Stimulated activated CD4-positive, alpha-beta T cell treated with anti-CD3 and anti-CD28 coated beads, Interleukin-2, amount 100 ng/mL, for 24 hours (primary cell): ENCODE measurements around the gene ZNF282.
"Not testable (repeated sequence)": the region's sequence is repeated elsewhere in the genome, so short reads cannot be mapped to it uniquely, and the experiment has no call there.

Experiments
- DNase-seq, 2 donors: peaks; one replicate each; pipeline ENCODE4 v3.0.0-alpha.2; 2020

The ZNF282 gene

DNA sequence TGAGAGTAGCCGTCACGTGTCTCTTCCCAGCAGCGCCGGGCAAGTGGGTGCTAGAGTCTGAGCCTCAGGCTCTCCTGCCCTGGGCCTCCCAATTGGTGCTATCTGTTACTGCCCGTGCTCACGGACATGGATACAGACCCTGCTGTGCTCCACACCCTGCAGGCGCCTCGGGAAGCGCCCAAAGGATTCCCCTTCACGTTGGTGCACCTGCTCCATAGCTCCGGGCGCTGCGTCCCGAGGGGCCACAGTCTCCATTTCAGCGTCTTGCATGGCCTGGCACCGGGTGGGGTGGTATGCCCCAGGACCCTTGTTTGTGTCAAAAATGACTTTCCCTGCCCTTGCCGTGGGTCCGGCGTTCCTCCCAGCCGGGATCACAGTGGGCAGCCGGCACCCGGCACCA lies 30.3 kb downstream of the ZNF282 start:
- DNase-seq = no peak

DNA sequence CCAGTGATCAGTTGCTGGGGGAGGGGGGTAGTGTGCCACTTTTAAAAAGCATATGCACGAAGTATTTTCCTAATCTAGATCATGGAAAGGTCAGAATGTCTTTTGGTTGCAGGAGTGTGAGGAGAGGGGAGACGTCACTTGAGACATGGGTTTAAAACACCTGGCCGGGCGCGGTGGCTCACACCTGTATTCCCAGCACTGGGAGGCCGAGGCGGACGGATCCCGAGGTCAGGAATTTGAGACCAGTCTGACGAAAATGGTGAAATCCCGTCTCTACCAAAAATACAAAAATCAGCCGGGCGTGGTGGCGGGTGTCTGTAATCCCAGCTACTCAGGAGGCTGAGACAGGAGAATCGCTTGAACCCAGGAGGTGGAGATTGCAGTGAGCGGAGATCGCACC lies 31.0 kb downstream of the ZNF282 start:
- not testable (repeated sequence) for DNase-seq

DNA sequence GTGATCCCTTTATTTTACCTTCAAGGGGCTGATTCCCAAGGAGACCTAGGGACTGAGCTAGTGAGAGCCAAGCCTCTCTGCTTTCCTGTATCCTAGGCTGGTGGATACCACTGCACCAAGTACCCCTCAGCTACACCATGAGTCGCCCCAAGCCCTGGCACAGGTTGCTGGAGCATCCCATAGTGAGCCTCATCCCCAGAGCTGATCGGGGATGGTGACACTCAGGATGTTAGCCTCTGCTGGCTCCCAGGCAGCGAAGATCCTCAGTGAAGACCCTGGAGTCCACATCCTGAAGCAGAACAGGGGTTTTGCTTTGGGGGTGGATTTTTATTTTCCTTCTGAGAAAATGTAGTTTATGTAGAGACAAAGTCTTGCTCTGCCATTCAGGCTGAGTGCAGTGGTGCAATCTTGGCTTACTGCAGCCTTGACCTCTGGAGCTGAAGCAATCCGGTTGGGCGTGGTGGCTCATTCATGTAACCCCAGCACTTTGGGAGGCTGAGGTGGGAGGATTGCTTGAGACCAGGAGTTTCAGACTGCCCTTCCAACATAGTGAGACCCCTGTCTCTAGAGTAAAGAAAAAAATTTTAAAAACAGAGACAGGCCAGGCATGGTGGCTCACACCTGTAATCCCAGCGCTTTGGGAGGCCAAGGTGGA lies 31.6 kb downstream of the ZNF282 start:
- no peak for DNase-seq

DNA sequence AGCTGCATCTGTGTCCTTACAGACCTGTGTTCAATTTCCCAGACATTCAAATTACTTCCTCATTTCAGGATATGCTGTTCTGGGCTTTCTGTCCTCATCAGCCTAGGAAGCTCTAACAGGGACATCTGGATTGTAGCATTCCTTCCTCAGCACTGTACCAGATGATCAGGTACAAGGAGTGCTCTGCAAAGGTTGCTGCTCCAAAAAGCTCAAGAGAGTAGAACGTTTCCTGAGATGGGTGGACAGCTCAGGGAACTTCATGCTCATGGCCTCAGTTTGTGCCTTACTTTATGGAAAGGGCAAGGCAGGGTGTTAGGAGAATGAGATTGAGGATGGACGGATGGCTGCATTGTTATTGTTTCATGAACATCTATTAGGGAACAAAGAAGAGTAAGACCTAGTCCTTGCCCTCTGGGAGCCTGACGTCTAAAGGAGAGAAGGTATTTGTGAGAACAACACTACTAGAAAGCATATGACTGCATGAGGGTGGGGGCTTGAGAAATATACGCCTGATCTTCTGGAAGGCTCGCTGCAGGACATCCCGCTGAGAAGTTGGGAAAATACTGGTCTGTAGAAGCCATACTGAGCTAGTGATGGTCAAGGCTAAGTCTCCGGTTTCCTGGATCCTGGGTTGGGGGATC lies 33.6 kb downstream of the ZNF282 start:
- no peak for DNase-seq

DNA sequence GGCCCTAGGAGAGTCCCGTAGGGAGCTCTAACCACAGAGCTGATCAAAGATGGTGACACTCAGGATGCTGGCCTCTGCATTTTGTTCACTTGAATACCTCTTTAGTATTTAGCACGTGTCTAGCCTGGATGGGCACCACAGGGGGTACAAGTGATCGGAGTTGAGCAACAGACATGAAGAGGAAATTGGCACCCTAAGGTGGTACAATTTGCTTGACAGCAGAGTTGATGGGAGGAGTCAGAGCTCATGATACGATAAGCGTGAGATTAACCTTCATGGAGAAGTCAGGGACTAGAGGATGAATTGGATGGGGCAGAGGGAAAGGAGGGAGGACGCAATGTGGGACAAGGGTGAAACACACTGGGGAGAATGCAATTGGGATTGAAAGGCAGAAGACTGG lies 34.2 kb downstream of the ZNF282 start:
- no peak for DNase-seq

DNA sequence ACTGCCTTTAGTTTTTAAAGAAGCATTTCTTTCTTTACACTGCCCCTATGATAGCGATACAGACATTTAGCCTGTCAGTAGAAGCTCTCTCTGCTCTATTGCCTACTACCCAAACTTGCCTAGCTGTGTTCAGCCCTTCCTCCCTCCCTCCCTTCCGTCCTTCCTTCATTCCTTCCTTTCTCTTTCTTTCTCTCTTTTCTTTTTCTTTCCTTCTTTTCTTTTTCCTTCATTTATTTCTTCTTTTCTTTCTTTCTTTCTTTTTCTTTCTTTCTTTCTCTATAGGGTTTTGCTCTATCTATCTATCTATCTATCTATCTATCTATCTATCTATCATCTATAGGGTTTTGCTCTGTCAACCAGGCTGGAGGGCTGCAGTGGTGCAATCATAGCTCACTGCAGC lies 37.0 kb downstream of the ZNF282 start:
- DNase-seq = no peak

DNA sequence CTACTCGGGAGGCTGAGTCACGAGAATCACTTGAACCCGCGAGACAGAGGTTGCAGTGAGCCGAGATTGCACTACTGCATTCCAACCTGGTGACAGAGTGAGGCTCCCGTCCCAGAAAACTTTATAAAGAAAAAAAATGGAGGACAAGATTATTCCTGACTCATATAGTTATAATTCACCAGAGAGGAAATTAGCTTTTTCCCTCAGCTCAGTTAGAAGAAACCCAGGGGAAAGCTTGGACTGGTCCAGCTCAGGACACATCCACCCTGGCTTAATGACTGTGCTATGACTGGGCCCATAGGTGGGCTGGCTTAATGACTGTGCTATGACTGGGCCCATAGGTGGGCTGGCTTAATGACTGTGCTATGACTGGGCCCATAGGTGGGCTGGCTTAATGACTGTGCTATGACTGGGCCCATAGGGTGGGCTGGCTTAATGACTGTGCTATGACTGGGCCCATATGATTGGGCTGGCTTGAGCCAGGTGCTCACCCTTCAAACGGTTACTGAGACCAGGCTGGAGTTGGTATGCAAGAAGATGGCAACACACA lies 38.4 kb downstream of the ZNF282 start:
- DNase-seq = not testable (repeated sequence)

DNA sequence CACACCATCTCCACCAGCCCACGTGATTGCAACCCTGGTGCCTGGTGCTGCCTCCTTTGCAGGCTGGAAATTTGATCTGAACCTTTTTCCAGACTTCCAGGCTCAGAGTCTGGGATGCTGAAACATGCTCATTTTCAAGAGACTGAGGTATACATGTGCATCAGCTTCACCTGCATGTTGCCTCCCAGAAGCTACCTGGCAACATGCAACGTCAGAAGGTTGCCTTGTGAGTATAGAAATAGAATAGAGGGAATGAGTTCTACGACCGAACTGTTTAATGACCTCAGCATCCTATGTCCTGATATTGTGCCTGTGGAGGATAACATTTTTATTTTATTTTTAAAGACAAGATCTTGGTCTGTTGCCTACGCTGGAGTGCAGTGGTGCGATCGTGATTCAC lies 42.2 kb downstream of the ZNF282 start:
- no peak for DNase-seq

DNA sequence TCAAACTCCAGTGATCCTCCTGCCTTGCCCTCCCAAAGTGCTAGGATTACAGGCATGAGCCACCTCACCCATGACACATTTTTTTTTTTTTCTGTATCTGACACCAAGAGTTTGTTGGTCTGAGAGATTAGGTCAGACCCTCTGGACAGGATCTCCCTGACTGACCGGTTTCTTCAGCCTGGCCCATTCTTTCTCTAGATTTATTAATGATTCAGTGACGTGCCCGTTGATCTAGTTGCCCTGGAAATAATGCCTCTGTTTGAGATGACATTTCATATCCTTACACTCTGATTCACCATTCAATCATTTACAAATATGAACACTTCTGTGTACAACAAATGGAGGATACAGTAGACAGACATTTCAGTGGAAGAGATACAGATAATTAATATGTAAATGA lies 42.7 kb downstream of the ZNF282 start:
- no peak for DNase-seq

DNA sequence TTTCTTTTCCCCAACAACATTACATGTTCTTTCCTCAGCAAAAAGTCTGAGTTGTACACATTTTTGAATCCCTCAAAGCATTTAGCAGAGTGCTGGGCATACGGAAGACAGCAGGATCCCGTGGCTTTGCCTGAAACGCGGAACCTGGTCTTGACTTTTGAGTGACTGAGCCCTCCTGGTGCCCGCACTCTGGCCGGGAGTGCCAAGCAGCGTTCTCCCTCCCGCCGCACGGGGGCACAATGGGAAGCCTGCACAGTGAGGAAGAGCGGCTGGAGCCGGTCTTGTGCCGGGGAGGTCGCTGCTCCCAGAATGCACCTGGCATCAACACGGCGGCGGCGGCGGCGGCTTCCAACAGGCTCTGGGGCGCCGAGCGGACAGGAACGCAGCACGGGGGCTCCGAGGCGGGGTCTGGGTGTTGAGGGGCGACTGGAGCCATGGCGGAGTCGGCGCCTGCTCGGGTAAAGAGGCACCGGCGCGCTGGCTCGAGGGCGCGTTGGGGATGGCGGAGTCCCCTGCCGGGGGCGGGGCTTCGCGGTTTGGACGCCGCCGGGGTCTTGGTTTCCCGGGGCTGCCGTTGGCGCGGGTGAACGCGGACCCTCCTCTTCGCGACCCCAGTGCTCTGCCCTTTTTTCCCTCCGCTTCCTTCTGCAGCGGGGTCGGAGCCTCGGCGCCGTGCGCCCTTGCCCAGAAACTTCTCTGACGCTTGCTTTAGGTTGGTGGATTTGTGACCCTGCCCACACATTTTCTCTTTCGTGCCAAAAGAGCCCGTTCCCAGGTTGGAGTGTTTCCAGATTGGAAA lies 44.2 kb downstream of the ZNF282 start, which contains the start of gene ZNF212:
ZNF212 (plus strand) TSS at position 307 of the 799 bp plus-strand sequence; CDS start at position 435, 128 bp downstream.
- DNase-seq = peak; percentile 91 to 92

DNA sequence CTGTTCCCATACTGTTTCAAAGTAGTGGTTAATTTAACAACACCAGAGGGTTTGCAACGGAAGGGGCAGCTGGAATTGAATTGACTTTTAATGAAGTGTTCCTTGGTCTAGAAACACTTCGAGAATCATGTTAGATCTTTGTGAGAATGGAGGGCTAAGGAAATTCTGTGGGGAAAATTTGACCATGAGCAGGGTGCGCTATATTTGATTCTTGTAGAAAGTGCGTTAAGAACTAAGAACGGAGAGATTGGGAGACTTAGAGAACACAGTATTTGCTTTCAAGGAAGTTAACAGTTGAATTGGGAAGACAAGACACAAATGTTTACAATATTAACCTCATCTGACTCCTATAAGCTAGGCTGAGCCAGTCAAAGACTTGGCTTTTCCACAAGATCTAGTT lies 45.3 kb downstream of the ZNF282 start:
- DNase-seq = no peak

DNA sequence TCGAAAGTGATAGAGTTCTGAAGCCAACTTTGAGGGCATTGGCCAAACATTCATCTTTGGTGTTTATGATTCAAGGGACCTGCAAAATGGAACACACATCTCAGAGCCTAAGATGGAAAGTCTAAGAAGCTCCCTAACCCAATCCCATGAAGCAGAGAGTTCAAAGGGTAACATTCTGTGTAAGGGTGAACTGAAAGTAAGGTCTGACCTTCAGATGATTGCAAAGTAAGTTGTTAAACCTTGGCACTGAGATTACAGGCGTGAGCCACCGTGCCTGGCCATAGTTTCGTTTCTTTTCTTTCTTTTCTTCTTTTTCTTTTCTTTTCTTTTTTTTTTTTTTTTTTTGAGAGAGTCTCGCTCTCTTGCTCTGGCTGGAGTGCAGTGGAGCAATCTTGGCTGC lies 46.4 kb downstream of the ZNF282 start:
- no peak for DNase-seq

DNA sequence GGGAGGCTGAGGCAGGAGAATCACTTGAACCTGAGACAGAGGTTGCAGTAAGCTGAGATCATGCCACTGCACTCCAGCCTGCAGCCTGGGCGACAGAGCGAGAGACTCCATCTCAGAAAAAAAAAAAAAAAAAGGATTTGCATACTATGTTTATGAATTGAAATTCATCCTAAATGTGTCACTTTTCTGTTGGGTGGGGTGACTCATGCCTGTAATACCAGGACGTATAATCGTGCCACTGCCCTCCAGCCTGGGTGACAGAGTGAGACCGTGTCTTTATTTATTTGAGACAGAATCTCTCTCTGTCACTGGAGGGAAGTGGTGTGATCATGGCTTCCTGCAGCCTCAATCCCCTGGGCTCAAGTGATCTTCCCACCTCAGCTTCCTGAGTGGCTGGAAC lies 49.9 kb downstream of the ZNF282 start:
- DNase-seq = peak; percentile 55 to 56

DNA sequence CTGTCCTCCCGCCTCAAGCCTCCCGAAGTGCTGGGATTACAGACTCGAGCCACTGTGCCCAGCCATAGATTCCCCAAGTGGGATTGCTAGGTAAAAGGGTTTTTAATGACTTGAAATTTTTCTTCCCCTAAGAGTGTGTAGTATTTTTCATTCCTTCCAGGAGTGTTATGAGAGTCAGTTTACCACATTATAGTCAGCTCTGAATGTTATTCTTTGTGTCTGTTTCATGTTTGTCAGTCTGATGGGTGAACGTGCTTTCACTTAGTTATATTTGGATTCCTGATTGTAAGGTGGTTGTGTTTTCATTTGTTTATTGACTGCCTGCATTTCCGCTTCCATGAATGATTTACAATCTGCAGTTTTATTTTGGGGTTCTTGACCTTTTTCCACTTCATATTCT lies 50.4 kb downstream of the ZNF282 start:
- DNase-seq = no peak

DNA sequence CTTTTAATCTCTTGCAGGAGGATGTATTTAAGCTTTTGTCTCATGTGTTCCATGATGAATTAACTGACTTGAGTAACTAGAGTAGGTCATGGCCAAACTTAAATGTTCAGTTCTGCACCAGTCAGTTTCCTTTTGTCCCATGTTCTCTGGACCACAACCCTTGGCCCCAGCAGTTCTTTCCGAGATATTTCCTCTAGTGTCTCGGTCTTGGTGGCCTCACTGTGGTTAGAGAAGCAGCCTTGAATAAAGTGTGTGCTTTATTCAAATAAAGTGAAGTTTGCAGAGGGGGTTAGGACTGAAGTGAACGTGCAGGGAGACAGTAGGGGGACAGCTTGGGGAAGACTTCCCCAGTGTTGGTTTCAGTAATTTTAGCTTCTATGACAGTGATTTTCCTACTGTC lies 53.4 kb downstream of the ZNF282 start:
- DNase-seq = peak; percentile 46

DNA sequence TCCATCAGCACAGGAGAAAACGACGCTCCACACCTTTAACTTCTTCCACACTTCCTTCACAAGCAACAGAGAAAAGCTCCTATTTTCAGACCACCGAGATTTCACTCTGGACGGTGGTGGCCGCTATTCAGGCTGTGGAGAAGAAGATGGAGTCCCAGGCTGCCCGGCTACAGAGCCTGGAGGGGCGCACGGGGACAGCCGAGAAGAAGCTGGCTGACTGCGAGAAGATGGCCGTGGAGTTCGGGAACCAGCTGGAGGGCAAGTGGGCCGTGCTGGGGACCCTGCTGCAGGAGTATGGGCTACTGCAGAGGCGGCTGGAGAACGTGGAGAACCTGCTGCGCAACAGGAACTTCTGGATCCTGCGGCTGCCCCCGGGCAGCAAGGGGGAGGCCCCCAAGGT lies 54.8 kb downstream of the ZNF282 start:
- not testable (repeated sequence) for DNase-seq

DNA sequence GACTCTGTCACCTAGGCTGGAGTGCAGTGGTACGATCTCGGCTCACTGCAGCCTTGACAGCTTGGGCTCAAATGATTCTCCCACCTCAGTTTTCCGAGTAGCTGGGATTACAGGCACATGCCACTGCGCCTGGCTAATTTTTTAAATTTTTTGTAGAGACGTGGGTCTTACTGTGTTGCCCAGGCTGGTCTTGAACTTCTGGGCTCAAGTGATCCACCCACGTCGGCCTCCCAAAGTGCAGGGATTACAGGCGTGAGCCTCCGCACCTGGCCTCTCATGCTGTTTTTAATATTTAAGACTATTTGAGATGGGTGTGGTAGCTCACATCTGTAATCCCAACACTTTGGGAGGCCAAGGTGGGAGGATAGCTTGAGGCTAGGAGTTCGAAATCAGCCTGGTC lies 56.2 kb downstream of the ZNF282 start:
- not testable (repeated sequence) for DNase-seq

DNA sequence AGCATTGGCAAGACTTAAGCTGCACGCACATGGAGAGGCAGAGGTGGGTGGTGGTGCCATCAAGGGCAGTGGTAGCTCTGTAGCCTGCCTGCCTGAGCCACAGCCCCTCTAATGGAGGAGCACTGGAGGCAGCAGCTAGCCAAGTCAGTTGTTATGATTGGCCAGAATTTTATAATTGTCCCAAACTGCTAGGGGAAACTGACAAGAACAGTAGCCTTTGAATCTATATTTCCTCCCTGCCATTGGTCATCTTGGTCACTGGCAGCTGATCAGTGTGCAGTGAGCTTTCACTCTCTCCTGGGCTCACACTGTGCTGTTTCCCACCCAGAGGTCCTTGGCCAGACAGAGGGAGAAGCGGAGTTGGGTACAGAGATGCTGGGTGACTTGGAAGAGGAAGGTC lies 57.0 kb downstream of the ZNF282 start:
- DNase-seq = no peak

DNA sequence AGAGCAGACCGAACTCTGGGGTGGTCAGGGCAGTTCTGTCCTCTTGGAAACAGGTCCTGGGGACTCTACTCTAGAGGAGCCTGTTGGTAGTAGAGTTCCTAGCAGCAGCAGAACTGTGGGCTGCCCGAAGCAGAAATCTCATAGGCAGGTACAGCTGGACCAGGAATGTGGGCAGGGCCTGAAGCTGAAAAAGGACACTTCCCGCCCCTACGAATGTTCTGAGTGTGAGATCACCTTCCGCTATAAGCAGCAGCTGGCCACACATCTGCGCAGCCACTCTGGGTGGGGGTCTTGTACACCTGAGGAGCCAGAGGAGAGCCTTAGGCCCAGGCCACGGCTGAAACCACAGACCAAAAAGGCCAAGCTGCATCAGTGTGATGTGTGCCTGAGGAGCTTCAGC lies 58.3 kb downstream of the ZNF282 start:
- no peak for DNase-seq

DNA sequence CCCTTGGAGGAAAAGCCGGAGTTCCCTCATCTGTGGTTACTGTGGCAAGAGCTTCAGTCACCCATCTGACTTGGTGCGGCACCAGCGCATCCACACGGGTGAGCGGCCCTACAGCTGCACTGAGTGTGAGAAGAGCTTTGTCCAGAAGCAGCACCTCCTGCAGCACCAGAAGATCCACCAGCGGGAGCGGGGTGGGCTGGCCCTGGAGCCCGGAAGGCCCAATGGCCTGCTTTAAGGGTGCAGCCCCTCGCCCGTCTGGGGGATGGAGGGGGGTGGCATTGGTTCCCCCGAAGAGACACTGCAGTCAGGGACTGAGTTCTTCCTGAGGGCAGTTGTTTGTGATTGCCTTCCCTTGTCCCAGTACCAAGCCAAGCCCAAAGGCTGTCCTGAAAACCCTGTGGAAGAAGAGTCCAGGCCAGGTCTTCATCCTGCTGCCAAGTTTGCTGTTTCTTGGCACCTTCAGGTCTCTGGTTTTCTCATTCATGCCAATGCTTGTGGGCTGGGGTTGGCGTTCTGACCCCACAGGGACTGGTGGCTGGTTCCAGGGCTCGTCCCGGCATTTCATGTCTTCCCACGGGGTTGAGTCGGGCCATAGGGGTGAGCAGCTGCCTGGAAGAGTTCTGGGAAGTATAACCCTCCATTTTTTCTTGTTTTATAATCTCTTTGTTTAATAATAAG lies 59.0 kb downstream of the ZNF282 start:
- no peak for DNase-seq

DNA sequence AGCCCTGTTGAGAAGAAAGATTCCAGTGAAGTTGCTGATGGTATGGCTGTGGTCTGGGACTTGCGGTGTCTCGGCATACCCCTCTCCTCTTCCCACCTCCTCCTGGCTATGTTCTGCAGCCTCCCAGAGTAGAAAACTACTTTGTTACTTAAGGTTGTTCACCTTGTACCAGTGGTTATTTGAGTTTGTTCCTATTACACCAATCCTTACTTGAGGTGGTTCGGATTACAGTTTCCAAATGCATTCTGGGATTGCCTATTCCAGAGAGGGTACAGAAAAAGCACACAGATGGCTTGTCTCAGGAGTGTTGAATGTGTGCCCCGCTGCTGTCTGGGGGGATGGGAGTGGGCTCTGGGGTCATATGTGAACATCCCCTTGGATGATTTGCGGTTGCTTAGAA lies 59.8 kb downstream of the ZNF282 start:
- no peak for DNase-seq

DNA sequence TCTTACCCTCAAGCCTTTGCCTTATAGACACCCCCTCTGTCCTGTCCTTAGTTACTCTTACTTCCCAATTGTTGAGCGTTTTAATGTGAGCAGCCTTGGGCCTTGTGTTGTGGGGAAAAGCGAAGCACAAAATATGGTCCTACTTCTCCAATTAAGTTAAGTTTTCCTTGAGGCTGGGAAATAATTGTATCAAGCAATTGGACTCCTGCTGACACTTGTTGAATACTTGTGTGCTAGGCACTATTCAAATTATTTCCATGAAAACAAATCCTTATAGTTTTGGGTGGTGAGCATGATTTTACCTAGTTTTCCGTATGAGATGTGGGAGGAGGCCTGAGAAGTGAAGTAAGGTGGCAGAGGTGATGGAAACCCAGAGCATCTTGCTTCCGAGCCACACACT lies 61.2 kb downstream of the ZNF282 start:
- no peak for DNase-seq

DNA sequence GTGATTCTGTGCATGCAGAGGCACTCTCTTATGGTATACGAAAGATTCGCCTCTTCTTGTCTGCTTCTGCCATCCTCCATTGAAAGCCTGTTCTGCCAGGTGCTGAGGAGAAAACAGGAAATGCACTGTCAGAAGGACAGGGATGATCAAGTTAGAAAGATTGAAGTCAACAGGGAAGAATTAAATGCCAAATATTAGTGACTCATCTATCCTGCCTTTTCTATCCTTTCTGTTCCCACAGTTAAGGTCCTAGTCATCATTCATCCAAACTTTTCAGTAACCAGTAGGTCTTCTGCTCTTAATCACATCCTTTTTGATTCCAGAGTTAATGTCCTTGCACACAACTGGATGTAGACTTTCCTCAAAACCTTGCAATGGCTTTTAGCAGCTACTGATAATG lies 61.8 kb downstream of the ZNF282 start:
- no peak for DNase-seq
